Liver (tissue), 3 donors: ENCODE measurements around the gene KRTAP5-1.

Source experiments
- EGR1 ChIP-seq, 2 donors: IDR thresholded peaks; 2 replicates each; pipeline ENCODE4 v1.6.1; 2016 to 2018; ENCODE audit warnings: antibody characterized with exemption in 2 of 2, low read depth in 2 of 2
- FOXA2 ChIP-seq: IDR thresholded peaks from 2 replicates; pipeline ENCODE4 v1.6.1; 2016; ENCODE audit warnings: antibody characterized with exemption
- GABPA ChIP-seq, 2 donors: IDR thresholded peaks in 1 of 2; conservative IDR thresholded peaks in 1 of 2; 2 replicates each; pipeline ENCODE4 v1.6.1; 2016; ENCODE audit warnings: antibody characterized with exemption in 2 of 2, mild to moderate bottlenecking in 1 of 2, moderate library complexity in 1 of 2
- JUND ChIP-seq, 2 donors: IDR thresholded peaks; 2 replicates each; pipeline ENCODE4 v1.6.1; 2016; ENCODE audit warnings: antibody characterized with exemption in 2 of 2
- RAD21 ChIP-seq, 2 donors: IDR thresholded peaks; 2 replicates each; pipeline ENCODE4 v1.6.1; 2016; ENCODE audit warnings: antibody characterized with exemption in 2 of 2, mild to moderate bottlenecking in 2 of 2
- SP1 ChIP-seq: IDR thresholded peaks from 2 replicates; pipeline ENCODE4 v1.6.1; 2018; ENCODE audit warnings: antibody characterized with exemption, mild to moderate bottlenecking
- TAF1 ChIP-seq: conservative IDR thresholded peaks from 2 replicates; pipeline ENCODE4 v1.6.1; 2016; ENCODE audit warnings: antibody characterized with exemption, mild to moderate bottlenecking
- YY1 ChIP-seq: IDR thresholded peaks from 2 replicates; pipeline ENCODE4 v1.6.1; 2016; ENCODE audit warnings: antibody characterized with exemption, mild to moderate bottlenecking
- TF ChIP-seq, protein P1 (sequence below): IDR thresholded peaks from 2 replicates; pipeline ENCODE4 v1.6.1; 2016; ENCODE audit warnings: antibody characterized with exemption, mild to moderate bottlenecking
- TF ChIP-seq, protein P2 (sequence below): fragments of 150-350 bp; IDR thresholded peaks from 2 replicates; pipeline ENCODE4 v1.5.1; 2017; ENCODE audit warnings: improper control_type of control experiment, low read depth, low read length; ENCODE audit not compliant: missing input control
- TF ChIP-seq, protein P3 (sequence below): IDR thresholded peaks from 2 replicates; pipeline ENCODE4 v1.6.1; 2016; ENCODE audit warnings: antibody characterized with exemption
- TF ChIP-seq, protein P4 (sequence below): IDR thresholded peaks from 2 replicates; pipeline ENCODE4 v1.6.1; 2016; ENCODE audit warnings: antibody characterized with exemption
- donor health status: healthy.
- donor health status: healthy.

DNA sequence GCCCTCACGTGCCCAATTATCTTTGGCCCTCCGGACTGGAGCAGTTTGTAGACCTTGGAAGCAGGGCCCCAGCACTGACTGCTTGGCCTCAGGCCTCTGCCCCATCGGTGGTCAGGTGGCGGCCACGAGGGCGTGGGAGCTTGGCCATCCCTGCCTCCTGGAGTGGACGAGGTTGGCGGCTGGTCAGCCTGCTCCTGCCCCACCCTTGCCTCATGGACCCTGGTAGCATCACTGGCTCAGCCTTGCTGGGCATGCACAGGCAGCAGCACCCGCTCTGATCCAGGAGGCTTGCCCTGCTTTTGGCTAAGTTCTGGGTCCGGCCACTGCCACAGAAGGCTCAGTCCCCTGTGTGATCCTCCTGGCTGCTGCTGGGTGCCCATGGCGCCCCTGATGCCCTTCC, 19.1 kb upstream of the KRTAP5-1 start:
- TF ChIP-seq, protein P1, sequence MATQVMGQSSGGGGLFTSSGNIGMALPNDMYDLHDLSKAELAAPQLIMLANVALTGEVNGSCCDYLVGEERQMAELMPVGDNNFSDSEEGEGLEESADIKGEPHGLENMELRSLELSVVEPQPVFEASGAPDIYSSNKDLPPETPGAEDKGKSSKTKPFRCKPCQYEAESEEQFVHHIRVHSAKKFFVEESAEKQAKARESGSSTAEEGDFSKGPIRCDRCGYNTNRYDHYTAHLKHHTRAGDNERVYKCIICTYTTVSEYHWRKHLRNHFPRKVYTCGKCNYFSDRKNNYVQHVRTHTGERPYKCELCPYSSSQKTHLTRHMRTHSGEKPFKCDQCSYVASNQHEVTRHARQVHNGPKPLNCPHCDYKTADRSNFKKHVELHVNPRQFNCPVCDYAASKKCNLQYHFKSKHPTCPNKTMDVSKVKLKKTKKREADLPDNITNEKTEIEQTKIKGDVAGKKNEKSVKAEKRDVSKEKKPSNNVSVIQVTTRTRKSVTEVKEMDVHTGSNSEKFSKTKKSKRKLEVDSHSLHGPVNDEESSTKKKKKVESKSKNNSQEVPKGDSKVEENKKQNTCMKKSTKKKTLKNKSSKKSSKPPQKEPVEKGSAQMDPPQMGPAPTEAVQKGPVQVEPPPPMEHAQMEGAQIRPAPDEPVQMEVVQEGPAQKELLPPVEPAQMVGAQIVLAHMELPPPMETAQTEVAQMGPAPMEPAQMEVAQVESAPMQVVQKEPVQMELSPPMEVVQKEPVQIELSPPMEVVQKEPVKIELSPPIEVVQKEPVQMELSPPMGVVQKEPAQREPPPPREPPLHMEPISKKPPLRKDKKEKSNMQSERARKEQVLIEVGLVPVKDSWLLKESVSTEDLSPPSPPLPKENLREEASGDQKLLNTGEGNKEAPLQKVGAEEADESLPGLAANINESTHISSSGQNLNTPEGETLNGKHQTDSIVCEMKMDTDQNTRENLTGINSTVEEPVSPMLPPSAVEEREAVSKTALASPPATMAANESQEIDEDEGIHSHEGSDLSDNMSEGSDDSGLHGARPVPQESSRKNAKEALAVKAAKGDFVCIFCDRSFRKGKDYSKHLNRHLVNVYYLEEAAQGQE = no peak
- TF ChIP-seq, protein P2, sequence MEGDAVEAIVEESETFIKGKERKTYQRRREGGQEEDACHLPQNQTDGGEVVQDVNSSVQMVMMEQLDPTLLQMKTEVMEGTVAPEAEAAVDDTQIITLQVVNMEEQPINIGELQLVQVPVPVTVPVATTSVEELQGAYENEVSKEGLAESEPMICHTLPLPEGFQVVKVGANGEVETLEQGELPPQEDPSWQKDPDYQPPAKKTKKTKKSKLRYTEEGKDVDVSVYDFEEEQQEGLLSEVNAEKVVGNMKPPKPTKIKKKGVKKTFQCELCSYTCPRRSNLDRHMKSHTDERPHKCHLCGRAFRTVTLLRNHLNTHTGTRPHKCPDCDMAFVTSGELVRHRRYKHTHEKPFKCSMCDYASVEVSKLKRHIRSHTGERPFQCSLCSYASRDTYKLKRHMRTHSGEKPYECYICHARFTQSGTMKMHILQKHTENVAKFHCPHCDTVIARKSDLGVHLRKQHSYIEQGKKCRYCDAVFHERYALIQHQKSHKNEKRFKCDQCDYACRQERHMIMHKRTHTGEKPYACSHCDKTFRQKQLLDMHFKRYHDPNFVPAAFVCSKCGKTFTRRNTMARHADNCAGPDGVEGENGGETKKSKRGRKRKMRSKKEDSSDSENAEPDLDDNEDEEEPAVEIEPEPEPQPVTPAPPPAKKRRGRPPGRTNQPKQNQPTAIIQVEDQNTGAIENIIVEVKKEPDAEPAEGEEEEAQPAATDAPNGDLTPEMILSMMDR = no peak
- TF ChIP-seq EGR1 (IDR thresholded peaks at IDR 0.05; ENCODE audit: low read depth in 2 of 2) = no peak
- no peak for TF ChIP-seq TAF1
- TF ChIP-seq, protein P3, sequence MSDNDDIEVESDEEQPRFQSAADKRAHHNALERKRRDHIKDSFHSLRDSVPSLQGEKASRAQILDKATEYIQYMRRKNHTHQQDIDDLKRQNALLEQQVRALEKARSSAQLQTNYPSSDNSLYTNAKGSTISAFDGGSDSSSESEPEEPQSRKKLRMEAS = no peak
- TF ChIP-seq RAD21 (IDR thresholded peaks at IDR 0.05) = no peak
- TF ChIP-seq, protein P4, sequence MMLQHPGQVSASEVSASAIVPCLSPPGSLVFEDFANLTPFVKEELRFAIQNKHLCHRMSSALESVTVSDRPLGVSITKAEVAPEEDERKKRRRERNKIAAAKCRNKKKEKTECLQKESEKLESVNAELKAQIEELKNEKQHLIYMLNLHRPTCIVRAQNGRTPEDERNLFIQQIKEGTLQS = no peak
- TF ChIP-seq SP1 = no peak
- TF ChIP-seq GABPA (IDR thresholded peaks at IDR 0.05 in 1 of 2, conservative IDR thresholded peaks at IDR 0.05 in 1 of 2) = no peak
- TF ChIP-seq YY1 = no peak
- no peak for TF ChIP-seq JUND (IDR thresholded peaks at IDR 0.05)
- TF ChIP-seq FOXA2 = no peak
